Astrocyte (in vitro differentiated cells and primary cell): Measurements from ENCODE around the gene CTTNBP2. TPM values are rescaled to one million over a fixed set of nuclear protein-coding genes. Genes with fewer than 3 reads are reported as not detected.

Source experiments
- DNase-seq: peaks from one replicate; pipeline ENCODE4 v3.0.0-alpha.2; 2010; ENCODE audit warnings: low read depth
- FAIRE-seq: peaks from 2 replicates; lab custom pipeline; 2011; peaks lifted over from hg19 to GRCh38; lab: Jason Lieb, UNC
- H2AFZ ChIP-seq: 2 replicates; pipeline ENCODE4 v1.6.0; 2012; ENCODE audit warnings: low read depth, low read length, inconsistent platforms
- H3K27ac ChIP-seq: 2 replicates; pipeline ENCODE4 v1.5.1; 2011; ENCODE audit warnings: low read depth, low read length, inconsistent platforms
- H3K27me3 ChIP-seq: 2 replicates; pipeline ENCODE4 v1.6.0; 2011; ENCODE audit warnings: low read length, inconsistent platforms; ENCODE audit not compliant: insufficient read depth
- H3K36me3 ChIP-seq: 2 replicates; pipeline ENCODE4 v1.5.1; 2011; ENCODE audit warnings: low read length, inconsistent platforms; ENCODE audit not compliant: insufficient read depth
- H3K4me1 ChIP-seq: 2 replicates; pipeline ENCODE4 v1.5.1; 2011; ENCODE audit warnings: low read length, inconsistent platforms; ENCODE audit not compliant: insufficient read depth
- H3K4me2 ChIP-seq: 2 replicates; pipeline ENCODE4 v1.6.0; 2012; ENCODE audit warnings: low read length, inconsistent platforms
- H3K4me3 ChIP-seq: 2 replicates; pipeline ENCODE4 v1.5.1; 2011; ENCODE audit warnings: low read depth, mild to moderate bottlenecking, low read length, inconsistent platforms; ENCODE audit not compliant: insufficient read depth
- H3K79me2 ChIP-seq: 2 replicates; pipeline ENCODE4 v1.6.0; 2012; ENCODE audit warnings: mild to moderate bottlenecking, low read length, inconsistent platforms; ENCODE audit not compliant: insufficient read depth
- H3K9ac ChIP-seq: 2 replicates; pipeline ENCODE4 v1.6.0; 2012; ENCODE audit warnings: mild to moderate bottlenecking, low read length, inconsistent platforms
- H3K9me3 ChIP-seq: 2 replicates; pipeline ENCODE4 v1.5.1; 2012; ENCODE audit warnings: low read depth, mild to moderate bottlenecking, low read length, inconsistent platforms; ENCODE audit not compliant: insufficient read depth
- H4K20me1 ChIP-seq: 2 replicates; pipeline ENCODE4 v1.6.0; 2012; ENCODE audit warnings: low read length, inconsistent platforms; ENCODE audit not compliant: insufficient read depth
- H3K27ac Mint-ChIP-seq: one replicate; pipeline ENCODE4 v1.8.0; 2021; ENCODE audit warnings: mild to moderate bottlenecking, mixed read lengths; ENCODE audit not compliant: unreplicated experiment
- H3K27me3 Mint-ChIP-seq: one replicate; pipeline ENCODE4 v1.8.0; 2021; ENCODE audit warnings: low read depth, mixed read lengths; ENCODE audit not compliant: unreplicated experiment
- H3K36me3 Mint-ChIP-seq: one replicate; pipeline ENCODE4 v1.8.0; 2021; ENCODE audit warnings: low read depth, mixed read lengths; ENCODE audit not compliant: unreplicated experiment
- H3K4me1 Mint-ChIP-seq: one replicate; pipeline ENCODE4 v1.8.0; 2021; ENCODE audit warnings: low read depth, mixed read lengths; ENCODE audit not compliant: unreplicated experiment
- H3K4me3 Mint-ChIP-seq: one replicate; pipeline ENCODE4 v1.8.0; 2021; ENCODE audit warnings: mild to moderate bottlenecking, moderate library complexity, mixed read lengths; ENCODE audit not compliant: unreplicated experiment
- H3K9me3 Mint-ChIP-seq: one replicate; pipeline ENCODE4 v1.8.0; 2021; ENCODE audit warnings: mild to moderate bottlenecking, mixed read lengths; ENCODE audit not compliant: unreplicated experiment
- CTCF ChIP-seq: IDR thresholded peaks from 2 replicates; pipeline ENCODE4 v1.5.1; 2011; ENCODE audit warnings: low read depth, mild to moderate bottlenecking, inconsistent platforms, low read length, moderate library complexity; ENCODE audit not compliant: insufficient read depth
- EZH2 ChIP-seq: IDR thresholded peaks from 2 replicates; pipeline ENCODE4 v1.6.1; 2012; ENCODE audit warnings: mild to moderate bottlenecking, low read length, inconsistent platforms; ENCODE audit not compliant: insufficient read depth
- total RNA-seq: library from RNA; stranded (reverse); gene quantifications from 2 replicates; pipeline ENCODE4 v1.2.1, GENCODE V29; 2021

Gene CTTNBP2
- total RNA-seq, 1 donor from 2014 or later, result 4.9 TPM

- Mint-ChIP-seq H3K27me3 (no peaks in the 10 kb centered on the region), H3K4me3 (no peak overlapping the region), H3K27ac (no peak overlapping the region), H3K4me1 (no peaks in the 10 kb centered on the region), H3K36me3 (no peaks in the 10 kb centered on the region), H3K9me3 (peaks cover 1% of the 10 kb centered on the region)
- H2AFZ ChIP-seq, result no peak overlapping the region
- DNase-seq (no peak), FAIRE-seq (no peak)
- H3K4me3 ChIP-seq, result no peak overlapping the region
- H3K9ac ChIP-seq, result no peak overlapping the region
- H4K20me1 ChIP-seq, result no peaks in the 10 kb centered on the region
- H3K79me2 ChIP-seq, result no peaks in the 10 kb centered on the region
- no peak overlapping the region for H3K4me2 ChIP-seq
- H3K9me3 ChIP-seq, result no peaks in the 10 kb centered on the region
- no peaks in the 10 kb centered on the region for H3K27me3 ChIP-seq
- no peaks in the 10 kb centered on the region for H3K4me1 ChIP-seq
- H3K27ac ChIP-seq, result no peak overlapping the region
- TF ChIP-seq CTCF, result no peak
- no peak for TF ChIP-seq EZH2
- no peaks in the 10 kb centered on the region for H3K36me3 ChIP-seq
Measured at GRCh38 chr7:117889611-117890010, 16.4 kb upstream of the CTTNBP2 start.

GRCh38 chr7:117888627-117889026 is 15.4 kb upstream of the CTTNBP2 start:
- peaks cover 1% of the 10 kb centered on the region for H3K9me3 Mint-ChIP-seq
- Histone ChIP-seq H3K9me3 (no peaks in the 10 kb centered on the region), H3K27me3 (no peaks in the 10 kb centered on the region), H3K4me3 (no peak overlapping the region), H4K20me1 (no peaks in the 10 kb centered on the region), H3K4me1 (no peaks in the 10 kb centered on the region), H3K9ac (no peak overlapping the region), H3K27ac (no peak overlapping the region), H3K79me2 (no peaks in the 10 kb centered on the region), H3K4me2 (no peak overlapping the region), H2AFZ (no peak overlapping the region), H3K36me3 (no peaks in the 10 kb centered on the region)
- H3K4me1 Mint-ChIP-seq, result no peaks in the 10 kb centered on the region
- H3K27me3 Mint-ChIP-seq, result peaks cover 2% of the 10 kb centered on the region
- no peaks in the 10 kb centered on the region for H3K36me3 Mint-ChIP-seq
- H3K4me3 Mint-ChIP-seq, result no peak overlapping the region
- FAIRE-seq (no peak), DNase-seq (no peak)
- no peak overlapping the region for H3K27ac Mint-ChIP-seq
- TF ChIP-seq EZH2 (no peak), CTCF (no peak)

GRCh38 chr7:117882594-117882993 is 9.4 kb upstream of the CTTNBP2 start:
- no peaks in the 10 kb centered on the region for H3K9me3 Mint-ChIP-seq
- H3K4me2 ChIP-seq, result no peak overlapping the region
- H3K4me3 ChIP-seq, result no peak overlapping the region
- H3K4me1 Mint-ChIP-seq, result no peaks in the 10 kb centered on the region
- DNase-seq (no peak), FAIRE-seq (no peak)
- no peak overlapping the region for H3K27ac Mint-ChIP-seq
- TF ChIP-seq CTCF (no peak), EZH2 (no peak)
- no peak overlapping the region for H3K27ac ChIP-seq
- no peaks in the 10 kb centered on the region for H3K4me1 ChIP-seq
- no peaks in the 10 kb centered on the region for H3K36me3 Mint-ChIP-seq
- H2AFZ ChIP-seq, result no peak overlapping the region
- no peaks in the 10 kb centered on the region for H3K36me3 ChIP-seq
- H3K4me3 Mint-ChIP-seq, result no peak overlapping the region
- no peaks in the 10 kb centered on the region for H3K27me3 ChIP-seq
- H3K27me3 Mint-ChIP-seq, result peaks cover 2% of the 10 kb centered on the region
- no peaks in the 10 kb centered on the region for H3K79me2 ChIP-seq
- H3K9me3 ChIP-seq, result no peaks in the 10 kb centered on the region
- no peak overlapping the region for H3K9ac ChIP-seq
- H4K20me1 ChIP-seq, result no peaks in the 10 kb centered on the region
